HG03442 (cell line): ENCODE measurements around the gene CELF2.
A peak's percentile ranks its signal among the peaks of the same experiment; 100 is the strongest.

Experiments used
- ATAC-seq: cut with Tn5 transposase; IDR thresholded peaks from one replicate; pipeline ENCODE4 v1.9.1; 2021; ENCODE audit warnings: mild to moderate bottlenecking, moderate library complexity; ENCODE audit not compliant: unreplicated experiment

CELF2 gene

GRCh38 chr10:11215471-11215870, 197.8 kb downstream of the CELF2 start:
- no peak for ATAC-seq

- ATAC-seq, result no peak
Measured at GRCh38 chr10:11217521-11217920, 199.8 kb downstream of the CELF2 start.

- ATAC-seq, result no peak
Measured at GRCh38 chr10:11218395-11218794, 200.7 kb downstream of the CELF2 start.

GRCh38 chr10:11219431-11219830, 201.8 kb downstream of the CELF2 start:
- ATAC-seq, result no peak

GRCh38 chr10:11223081-11223480, 205.4 kb downstream of the CELF2 start:
- ATAC-seq, result no peak

- ATAC-seq, result no peak
Measured at GRCh38 chr10:11223507-11224140, 206.0 kb downstream of the CELF2 start.

- no peak for ATAC-seq
Measured at GRCh38 chr10:11224321-11224720, 206.6 kb downstream of the CELF2 start.

GRCh38 chr10:11224792-11225416, 207.2 kb downstream of the CELF2 start:
- no peak for ATAC-seq

GRCh38 chr10:11225935-11226334, 208.3 kb downstream of the CELF2 start:
- ATAC-seq, result peak; percentile 35

GRCh38 chr10:11227103-11227502, 209.4 kb downstream of the CELF2 start:
- peak; percentile 45 for ATAC-seq

GRCh38 chr10:11229893-11230292, 212.2 kb downstream of the CELF2 start:
- ATAC-seq, result no peak

GRCh38 chr10:11230498-11231167, 213.0 kb downstream of the CELF2 start:
- ATAC-seq, result no peak

- no peak for ATAC-seq
Measured at GRCh38 chr10:11231285-11231684, 213.6 kb downstream of the CELF2 start.

GRCh38 chr10:11232222-11232961, 214.7 kb downstream of the CELF2 start:
- peak; percentile 37 for ATAC-seq

GRCh38 chr10:11234857-11235531, 217.3 kb downstream of the CELF2 start:
- no peak for ATAC-seq

GRCh38 chr10:11235771-11236170, 218.1 kb downstream of the CELF2 start:
- no peak for ATAC-seq

- ATAC-seq, result peak; percentile 45
Measured at GRCh38 chr10:11236234-11236633, 218.6 kb downstream of the CELF2 start.

GRCh38 chr10:11237571-11237970, 219.9 kb downstream of the CELF2 start:
- ATAC-seq, result peak; percentile 40

- ATAC-seq, result no peak
Measured at GRCh38 chr10:11238893-11239292, 221.2 kb downstream of the CELF2 start.

- ATAC-seq, result no peak
Measured at GRCh38 chr10:11240641-11241040, 223.0 kb downstream of the CELF2 start.
